HG02852 (cell line): Measurements from ENCODE around the gene SHLD3.
"Not testable (repeated sequence)": the region's sequence is repeated elsewhere in the genome, so short reads cannot be mapped to it uniquely, and the experiment has no call there.

Experiments used
- ATAC-seq: cut with Tn5 transposase; IDR thresholded peaks from one replicate; pipeline ENCODE4 v1.9.1; 2021; ENCODE audit warnings: mild to moderate bottlenecking, moderate library complexity; ENCODE audit not compliant: unreplicated experiment

Gene SHLD3

DNA sequence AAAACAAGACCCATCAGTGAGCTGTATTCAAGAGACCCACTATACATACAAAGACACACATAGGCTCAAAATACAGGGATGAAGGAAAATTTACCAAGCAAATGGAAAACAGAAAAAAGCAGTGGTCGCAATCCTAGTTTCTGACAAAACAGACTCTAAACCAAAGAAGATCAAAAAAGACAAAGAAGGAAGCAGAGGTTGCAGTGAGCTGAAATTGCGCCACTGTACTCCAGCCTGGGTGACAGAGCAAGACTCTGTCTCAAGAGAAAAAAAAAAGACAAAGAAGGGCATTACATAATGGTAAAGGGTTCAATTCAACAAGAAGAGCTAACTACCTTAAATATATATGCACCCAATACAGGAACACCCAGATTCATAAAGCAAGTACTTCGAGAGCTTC, 51.2 kb downstream of the SHLD3 start:
- ATAC-seq = not testable (repeated sequence)
